PFSK-1 (cell line): Measurements from ENCODE around the gene BABAM2.

ENCODE experiments used
- FOXP2 ChIP-seq: optimal IDR thresholded peaks from 2 replicates; pipeline ENCODE3; 2011; ENCODE audit warnings: borderline replicate concordance, control low read depth, inconsistent platforms; ENCODE audit not compliant: insufficient read depth; ENCODE audit errors: extremely low read length, extremely low read depth
- POLR2AphosphoS5 ChIP-seq: IDR thresholded peaks from 2 replicates; pipeline ENCODE4 v1.6.1; 2012; ENCODE audit warnings: low read depth, mild to moderate bottlenecking, control low read depth, low read length, moderate library complexity
- TAF1 ChIP-seq: IDR thresholded peaks from 2 replicates; pipeline ENCODE4 v1.6.1; 2012; ENCODE audit warnings: low read length, control low read depth, borderline replicate concordance; ENCODE audit not compliant: insufficient read depth

DNA sequence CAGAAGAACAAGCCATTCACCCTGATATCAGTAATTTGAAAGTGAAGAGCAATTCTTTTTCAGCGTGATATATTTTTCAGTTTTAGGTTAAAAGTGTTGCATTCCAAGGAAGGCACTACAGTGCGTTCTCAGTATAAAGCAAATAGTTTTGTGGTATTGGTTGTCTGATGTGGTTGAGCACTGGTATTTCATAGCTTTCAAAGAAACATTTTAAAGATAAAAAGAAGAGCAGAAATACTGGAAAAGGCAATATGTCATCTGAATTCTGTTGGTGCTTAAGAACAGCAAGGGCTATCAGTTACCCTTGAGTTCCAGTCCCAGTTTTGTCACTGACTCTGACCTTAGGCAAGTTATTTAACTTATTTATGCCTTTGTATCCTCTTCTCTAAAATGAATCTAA, 191.6 kb downstream of the BABAM2 start:
- TF ChIP-seq FOXP2 (no peak), TAF1 (no peak), POLR2AphosphoS5 (no peak)
